ENCODE results near the gene HIF1AN.
"Not testable (repeated sequence)": the region's sequence is repeated elsewhere in the genome, so short reads cannot be mapped to it uniquely, and the experiment has no call there.

The HIF1AN gene

GRCh38 chr10:100565206-100565985 is 29.7 kb downstream of the HIF1AN start:
- peak; percentile 17 for FAIRE-seq

GRCh38 chr10:100566561-100566960 is 30.8 kb downstream of the HIF1AN start:
- FAIRE-seq (no peak), DNase-seq (ENCODE audit: low spot score) (no peak)

More at GRCh38 chr10:100565206-100565985, 29.7 kb downstream of the HIF1AN start:
- no peak for DNase-seq (ENCODE audit: low spot score)

DNA sequence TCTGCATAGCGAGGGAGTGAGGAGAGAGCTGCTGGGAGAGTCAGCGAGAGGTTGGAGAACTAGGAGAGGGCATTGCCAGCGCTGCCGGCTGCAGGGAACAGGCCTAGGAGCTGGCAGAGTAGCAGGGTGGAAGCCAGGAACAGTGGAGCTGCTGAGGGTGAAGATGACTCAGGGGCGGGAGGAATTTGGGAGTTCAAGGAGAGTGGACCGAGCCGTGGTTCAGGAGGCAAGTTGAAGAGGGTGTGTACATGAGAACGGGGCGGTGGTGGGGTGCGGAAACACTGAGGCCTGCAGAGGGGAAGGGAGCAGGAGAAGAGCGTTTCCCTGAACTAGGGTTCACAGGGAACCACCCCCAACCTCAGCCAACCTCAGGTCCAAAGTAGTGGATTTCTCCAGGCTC is 31.5 kb downstream of the HIF1AN start:
- FAIRE-seq (no peak), DNase-seq (ENCODE audit: low spot score) (no peak)

- FAIRE-seq = no peak
Observed at GRCh38 chr10:100567826-100568225, 32.1 kb downstream of the HIF1AN start.

GRCh38 chr10:100568912-100569311 is 33.2 kb downstream of the HIF1AN start:
- DNase-seq (ENCODE audit: low spot score) (no peak), FAIRE-seq (no peak)

More at GRCh38 chr10:100567826-100568225, 32.1 kb downstream of the HIF1AN start:
- DNase-seq (ENCODE audit: low spot score) = no peak

GRCh38 chr10:100569687-100570481 is 34.1 kb downstream of the HIF1AN start:
- DNase-seq (ENCODE audit: low spot score) (no peak), FAIRE-seq (peak; percentile 44)

GRCh38 chr10:100570506-100570905 is 34.8 kb downstream of the HIF1AN start:
- no peak for FAIRE-seq

DNA sequence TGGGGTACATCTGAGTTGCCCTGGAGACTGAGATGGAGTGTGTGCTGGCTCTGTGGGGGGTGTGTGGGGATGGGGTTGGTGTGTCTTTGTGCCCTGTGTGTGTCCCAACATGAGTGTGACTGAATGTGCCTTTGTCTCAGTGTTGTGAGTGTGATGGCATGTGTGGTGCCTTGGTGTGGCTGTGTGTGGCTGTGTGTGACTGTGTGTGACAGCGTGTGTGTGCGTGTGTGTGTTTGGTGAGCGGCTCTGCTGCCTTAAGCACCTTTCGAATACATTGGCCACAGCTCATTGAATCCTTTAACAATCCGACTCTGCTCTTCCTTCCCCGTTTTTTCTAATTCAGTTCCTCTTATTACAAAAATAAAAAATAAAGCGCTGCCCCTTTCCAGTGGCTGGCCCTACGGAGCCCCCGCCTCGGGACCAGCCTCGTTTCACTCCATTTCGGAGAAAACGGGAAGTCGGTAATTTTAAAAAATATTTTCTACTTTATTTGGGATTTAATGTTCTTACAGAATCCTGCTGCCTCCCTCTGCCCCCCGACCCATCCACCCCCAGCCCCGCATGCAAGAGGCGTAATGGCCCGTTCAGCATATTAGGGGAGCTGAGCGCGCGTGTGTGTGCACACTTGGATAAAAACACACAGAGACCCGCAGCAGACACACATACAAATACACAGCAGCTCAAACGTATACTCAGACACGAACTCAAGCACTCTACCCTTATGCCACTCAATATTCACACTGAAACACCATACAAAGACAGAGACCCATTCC is 35.5 kb downstream of the HIF1AN start:
- FAIRE-seq (peak; percentile 56), DNase-seq (ENCODE audit: low spot score) (no peak)

More at GRCh38 chr10:100570506-100570905, 34.8 kb downstream of the HIF1AN start:
- no peak for DNase-seq (ENCODE audit: low spot score)

GRCh38 chr10:100575146-100575545 is 39.4 kb downstream of the HIF1AN start:
- FAIRE-seq; DNase-seq (ENCODE audit: low spot score): not testable (repeated sequence)

DNA sequence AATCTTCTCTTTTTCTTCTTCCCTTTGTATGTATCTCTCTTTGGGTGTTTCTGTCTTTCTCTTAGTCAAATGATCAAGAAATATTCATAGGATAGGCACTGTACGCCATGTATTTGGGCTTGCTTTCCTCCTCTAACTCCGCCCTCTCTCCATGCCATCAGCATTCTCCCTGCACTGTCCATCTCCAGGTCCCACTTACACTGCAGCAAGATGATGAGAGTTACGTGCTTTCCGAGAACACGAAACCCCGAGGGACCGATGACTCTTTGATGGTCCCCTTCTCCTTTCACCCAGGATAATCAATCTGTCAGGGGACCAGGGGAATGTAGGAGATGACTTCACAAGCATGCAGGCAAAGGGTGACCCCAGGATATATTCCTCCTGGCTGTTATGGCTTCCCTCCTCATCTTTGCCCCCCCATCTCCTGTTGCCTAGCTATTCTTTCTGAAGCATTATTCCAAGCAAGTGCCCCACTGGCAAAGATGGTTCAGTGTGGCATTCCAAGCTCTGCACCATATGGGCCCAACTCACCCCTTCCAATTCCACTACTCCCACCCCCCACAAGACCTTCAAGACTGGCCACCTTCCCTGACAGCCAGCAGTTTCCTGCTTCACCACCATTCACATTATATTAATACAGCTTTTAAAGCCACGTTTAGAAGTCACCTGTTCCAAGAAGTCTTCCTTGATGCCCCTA is 40.0 kb downstream of the HIF1AN start:
- no peak for FAIRE-seq
- no peak for DNase-seq (ENCODE audit: low spot score)

DNA sequence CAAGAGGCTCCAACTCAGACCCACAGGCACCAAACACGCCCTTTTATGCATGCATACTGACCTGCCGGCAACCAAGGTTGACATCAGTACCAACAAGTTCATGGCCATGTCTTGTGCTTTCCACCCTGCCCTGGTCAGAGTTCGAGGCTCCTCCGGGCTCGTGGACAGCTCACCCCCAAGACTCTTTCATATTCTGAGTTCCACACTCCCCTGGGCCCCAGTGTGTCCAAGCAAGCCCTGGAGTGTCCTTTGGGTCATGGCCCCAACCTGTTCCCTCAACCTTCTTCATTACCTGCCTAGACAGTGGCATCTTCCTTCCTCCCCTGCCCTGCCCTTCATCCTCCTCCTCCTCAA is 40.5 kb downstream of the HIF1AN start:
- DNase-seq (ENCODE audit: low spot score) = no peak
- no peak for FAIRE-seq

DNA sequence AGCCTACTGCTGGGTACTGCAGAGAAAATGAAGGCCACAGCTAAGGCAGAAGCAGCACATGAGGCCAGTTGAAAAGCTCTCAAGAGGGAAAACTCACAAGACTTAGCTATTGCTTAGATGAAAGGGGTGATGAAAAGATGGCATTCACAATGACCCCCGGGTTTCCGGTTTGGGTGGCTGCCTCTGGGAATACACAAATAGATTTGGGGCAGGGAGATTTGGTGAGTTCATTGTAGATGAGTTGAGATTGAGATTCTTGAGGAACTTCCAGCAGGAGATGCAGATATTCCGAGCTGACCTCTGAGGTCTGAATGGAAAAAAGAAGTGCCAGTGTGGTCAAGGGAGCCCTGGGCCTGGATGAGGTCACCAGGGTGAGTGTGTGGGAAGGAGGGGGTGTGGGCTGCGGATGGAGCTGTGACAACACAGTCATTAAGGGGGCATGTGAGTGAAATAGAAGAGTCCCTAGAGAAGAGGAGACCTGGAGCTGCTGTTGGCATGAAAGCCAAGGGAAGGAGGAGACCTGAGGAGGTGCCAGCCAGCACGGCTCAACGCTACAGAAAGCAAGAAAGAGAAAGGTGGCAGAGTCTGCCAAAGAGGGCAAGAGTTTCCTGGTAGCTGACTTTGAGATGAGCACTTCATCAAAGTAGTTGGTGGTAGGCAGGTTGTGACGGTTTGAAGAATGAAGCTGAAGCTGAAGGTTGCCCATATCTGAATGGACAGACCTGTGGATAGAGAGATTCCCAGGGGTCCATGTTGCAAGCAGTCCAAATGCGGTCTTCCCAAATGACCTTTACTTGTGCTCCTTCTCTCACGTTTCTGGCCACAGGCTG is 43.7 kb downstream of the HIF1AN start:
- no peak for FAIRE-seq
- DNase-seq (ENCODE audit: low spot score) = no peak

DNA sequence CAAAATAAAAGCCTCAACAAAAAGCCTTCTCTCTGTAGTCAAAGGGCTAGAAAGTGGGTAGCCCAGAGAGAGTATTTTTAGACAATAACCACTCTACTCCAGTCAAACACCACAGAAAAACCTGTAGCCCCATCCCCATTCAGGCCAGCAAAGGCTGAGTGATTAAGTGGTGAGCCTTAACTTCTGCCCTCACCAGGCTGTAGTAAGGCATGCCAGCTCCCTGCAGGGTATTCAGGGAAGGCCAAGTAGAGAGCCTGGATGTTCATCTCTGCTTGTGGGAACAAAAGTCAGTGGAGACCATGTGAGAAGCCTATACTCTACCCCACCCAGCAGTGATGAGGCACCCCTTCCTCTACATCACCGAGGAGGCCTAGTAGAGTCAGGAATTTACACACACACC is 51.2 kb downstream of the HIF1AN start:
- FAIRE-seq = no peak

DNA sequence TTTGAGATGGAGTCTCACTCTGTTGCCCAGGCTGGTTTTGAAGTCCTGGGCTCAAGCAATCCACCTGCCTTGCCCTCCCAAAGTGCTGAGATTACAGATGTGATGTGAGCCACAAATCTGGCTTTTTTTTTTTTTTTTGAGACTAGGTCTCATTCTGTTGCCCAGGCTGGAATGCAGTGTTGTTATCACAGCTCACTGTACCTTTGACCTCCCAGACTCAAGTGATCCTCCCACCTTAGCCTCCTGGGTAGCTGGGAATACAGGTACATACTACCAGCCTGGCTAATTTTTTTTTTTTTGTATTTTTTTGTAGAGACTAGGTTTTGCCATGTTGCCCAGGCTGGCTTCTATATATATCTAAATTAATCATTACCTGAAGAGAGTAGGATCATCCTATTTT is 62.4 kb downstream of the HIF1AN start:
- no peak for DNase-seq (ENCODE audit: low spot score)
- no peak for FAIRE-seq

More for the DNA sequence above, 51.2 kb downstream of the HIF1AN start:
- no peak for DNase-seq (ENCODE audit: low spot score)

DNA sequence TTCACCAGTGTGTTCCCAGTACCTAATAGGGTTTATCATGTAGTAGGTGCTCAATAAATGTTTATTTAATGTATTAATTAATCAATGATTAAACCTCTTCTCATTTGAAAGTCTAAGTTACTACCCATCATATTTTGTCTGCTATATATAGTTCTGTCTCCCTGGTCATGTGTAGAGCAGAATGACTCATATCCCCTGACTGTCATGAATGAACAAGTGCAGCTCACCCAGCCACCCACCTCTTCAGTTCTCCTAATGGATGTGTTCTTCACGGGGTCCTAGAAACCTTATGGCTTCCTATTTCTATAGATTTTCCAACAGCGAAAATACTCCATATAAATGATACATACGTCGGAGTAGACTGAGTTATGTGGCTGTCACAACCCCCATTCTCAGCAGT is 64.5 kb downstream of the HIF1AN start:
- FAIRE-seq (no peak), DNase-seq (ENCODE audit: low spot score) (peak; percentile 64)

GRCh38 chr10:100607439-100607838 is 71.7 kb downstream of the HIF1AN start:
- no peak for DNase-seq (ENCODE audit: low spot score)
- no peak for FAIRE-seq

Measured in urothelium cell line (cell line).